GM23338 (cell line): Measurements from ENCODE around the gene MBOAT7. TPM values are rescaled to one million over a fixed set of nuclear protein-coding genes. Genes with fewer than 3 reads are reported as not detected.

Source experiments
- ATAC-seq: fragments of 200-7000 bp; cut with Tn5 transposase; 3 replicates; pipeline ENCODE4 v1.9.1; 2020
- DNase-seq: peaks from one replicate; pipeline ENCODE4 v3.0.0-alpha.2; 2015; ENCODE audit warnings: low spot score
- H2AFZ ChIP-seq: fragments of 200-600 bp; sonication (generic); 2 replicates; pipeline ENCODE4 v1.8.0; 2016; ENCODE audit warnings: antibody characterized with exemption, mild to moderate bottlenecking, moderate library complexity
- H3F3A ChIP-seq: fragments of 200-600 bp; sonication (generic); replicated peaks from 2 replicates; pipeline ENCODE4 v1.8.0; 2017; ENCODE audit warnings: antibody characterized with exemption, mixed run types, low read depth
- H3K27ac ChIP-seq: fragments of 200-600 bp; sonication (generic); 2 replicates; pipeline ENCODE4 v1.6.1; 2016; ENCODE audit warnings: low read depth
- H3K27me3 ChIP-seq: fragments of 200-600 bp; sonication (generic); 2 replicates; pipeline ENCODE4 v1.8.0; 2016; ENCODE audit warnings: mild to moderate bottlenecking, mixed run types, moderate library complexity; ENCODE audit not compliant: insufficient read depth
- H3K36me3 ChIP-seq: fragments of 200-600 bp; sonication (generic); 2 replicates; pipeline ENCODE4 v1.8.0; 2016; ENCODE audit warnings: mild to moderate bottlenecking; ENCODE audit not compliant: insufficient read depth
- H3K4me1 ChIP-seq: fragments of 200-600 bp; sonication (generic); 2 replicates; pipeline ENCODE4 v1.8.0; 2016; ENCODE audit warnings: mild to moderate bottlenecking, moderate library complexity; ENCODE audit not compliant: insufficient read depth
- H3K4me2 ChIP-seq: fragments of 200-600 bp; sonication (generic); 2 replicates; pipeline ENCODE4 v1.7.1; 2017; ENCODE audit warnings: mixed run types
- H3K4me3 ChIP-seq: fragments of 200-600 bp; sonication (generic); 2 replicates; pipeline ENCODE4 v1.6.1; 2016; ENCODE audit warnings: mixed run types
- H3K79me2 ChIP-seq: fragments of 200-600 bp; sonication (generic); replicated peaks from 2 replicates; pipeline ENCODE4 v1.8.0; 2017; ENCODE audit warnings: mild to moderate bottlenecking; ENCODE audit not compliant: insufficient read depth
- H3K9me2 ChIP-seq: fragments of 200-600 bp; sonication (generic); 2 replicates; pipeline ENCODE4 v1.8.0; 2017; ENCODE audit not compliant: insufficient read depth
- H4K20me1 ChIP-seq: fragments of 200-600 bp; sonication (generic); replicated peaks from 2 replicates; pipeline ENCODE4 v1.8.0; 2017; ENCODE audit warnings: mild to moderate bottlenecking; ENCODE audit not compliant: insufficient read depth
- H3K27ac Mint-ChIP-seq: 2 replicates; pipeline ENCODE4 v1.8.0; 2020; ENCODE audit warnings: inconsistent platforms, mild to moderate bottlenecking, moderate library complexity, mixed read lengths
- H3K27me3 Mint-ChIP-seq: 3 replicates; pipeline ENCODE4 v1.8.0; 2022; ENCODE audit warnings: low read depth, mild to moderate bottlenecking, moderate library complexity, mixed read lengths, inconsistent platforms; ENCODE audit not compliant: insufficient read depth, poor library complexity
- H3K36me3 Mint-ChIP-seq: 3 replicates; pipeline ENCODE4 v1.8.0; 2021; ENCODE audit warnings: low read depth, mild to moderate bottlenecking, inconsistent platforms, moderate library complexity, mixed read lengths
- H3K4me1 Mint-ChIP-seq: 3 replicates; pipeline ENCODE4 v1.8.0; 2020; ENCODE audit warnings: mild to moderate bottlenecking, inconsistent platforms, mixed read lengths
- H3K4me3 Mint-ChIP-seq: 3 replicates; pipeline ENCODE4 v1.8.0; 2021; ENCODE audit warnings: moderate library complexity, mild to moderate bottlenecking, inconsistent platforms, mixed read lengths
- H3K9me3 Mint-ChIP-seq: 3 replicates; pipeline ENCODE4 v1.8.0; 2020; ENCODE audit warnings: moderate library complexity, mild to moderate bottlenecking, inconsistent platforms, mixed read lengths
- CREB1 ChIP-seq: fragments of 250-450 bp; sonication (Bioruptor Pico); IDR thresholded peaks from 2 replicates; pipeline ENCODE4 v1.5.0; 2020; ENCODE audit warnings: low read depth, mild to moderate bottlenecking, moderate library complexity
- EZH2 ChIP-seq: fragments of 200-600 bp; sonication (generic); IDR thresholded peaks from one replicate; pipeline ENCODE4 v1.8.0; 2017; ENCODE audit warnings: antibody characterized with exemption, mild to moderate bottlenecking, low read depth; ENCODE audit not compliant: unreplicated experiment
- EZH2phosphoT487 ChIP-seq: fragments of 200-600 bp; sonication (generic); IDR thresholded peaks from one replicate; pipeline ENCODE4 v1.8.1; 2018; ENCODE audit warnings: antibody characterized with exemption; ENCODE audit not compliant: unreplicated experiment
- JUNB ChIP-seq: IDR thresholded peaks from one replicate; pipeline ENCODE4 v1.6.1; 2016; ENCODE audit warnings: antibody characterized with exemption; ENCODE audit not compliant: unreplicated experiment
- NANOG ChIP-seq: IDR thresholded peaks from 2 replicates; pipeline ENCODE4 v1.6.1; 2016; ENCODE audit warnings: antibody characterized with exemption, borderline replicate concordance
- POLR2AphosphoS5 ChIP-seq: IDR thresholded peaks from 2 replicates; pipeline ENCODE4 v1.6.1; 2016; ENCODE audit warnings: antibody characterized with exemption, low read depth
- STAT1 ChIP-seq: IDR thresholded peaks from one replicate; pipeline ENCODE4 v1.6.1; 2016; ENCODE audit warnings: antibody characterized with exemption; ENCODE audit not compliant: unreplicated experiment
- ZNF114 ChIP-seq: fragments of 250-450 bp; sonication (Bioruptor Pico); IDR thresholded peaks from 2 replicates; pipeline ENCODE4 v1.5.0; 2020; ENCODE audit warnings: mild to moderate bottlenecking, moderate library complexity
- ZNF331 ChIP-seq: fragments of 250-450 bp; sonication (Bioruptor Pico); IDR thresholded peaks from 2 replicates; pipeline ENCODE4 v1.5.0; 2020; ENCODE audit warnings: low read depth, mild to moderate bottlenecking, moderate library complexity
- polyA plus RNA-seq: library from polyadenylated mRNA; unstranded; fragments of >200 nt; fragmentation: Nextera tagmentation; extraction: Ambion mirVana; gene quantifications from 2 replicates; pipeline ENCODE4 v1.2.1, GENCODE V29; 2016
- total RNA-seq: library from RNA; depleted of rRNA; stranded (reverse); fragments of >200 nt; shearing (Covaris generic); gene quantifications from 2 replicates; pipeline ENCODE4 v1.2.3, GENCODE V29; 2014
- TF ChIP-seq, protein P1 (sequence below): fragments of 250-450 bp; sonication (Bioruptor Pico); IDR thresholded peaks from 2 replicates; pipeline ENCODE4 v1.5.0; 2020; ENCODE audit warnings: mild to moderate bottlenecking, moderate library complexity
- TF ChIP-seq, protein P2 (sequence below): IDR thresholded peaks from one replicate; pipeline ENCODE4 v1.6.1; 2018; ENCODE audit warnings: antibody characterized with exemption; ENCODE audit not compliant: unreplicated experiment
- TF ChIP-seq, protein P3 (sequence below), 2 experiments: fragments of 200-600 bp in 1 of 2; sonication (generic) in 1 of 2; conservative IDR thresholded peaks; 2 replicates each; pipeline versions ENCODE4 v1.5.1 to v1.6.1; 2016 to 2017; ENCODE audit warnings: antibody characterized with exemption in 2 of 2, low read depth in 2 of 2, mild to moderate bottlenecking in 2 of 2, moderate library complexity in 1 of 2

Gene MBOAT7
- total and polyA plus RNA-seq, 2 experiments from 2014 or later, result 77.8 to 184 TPM

DNA sequence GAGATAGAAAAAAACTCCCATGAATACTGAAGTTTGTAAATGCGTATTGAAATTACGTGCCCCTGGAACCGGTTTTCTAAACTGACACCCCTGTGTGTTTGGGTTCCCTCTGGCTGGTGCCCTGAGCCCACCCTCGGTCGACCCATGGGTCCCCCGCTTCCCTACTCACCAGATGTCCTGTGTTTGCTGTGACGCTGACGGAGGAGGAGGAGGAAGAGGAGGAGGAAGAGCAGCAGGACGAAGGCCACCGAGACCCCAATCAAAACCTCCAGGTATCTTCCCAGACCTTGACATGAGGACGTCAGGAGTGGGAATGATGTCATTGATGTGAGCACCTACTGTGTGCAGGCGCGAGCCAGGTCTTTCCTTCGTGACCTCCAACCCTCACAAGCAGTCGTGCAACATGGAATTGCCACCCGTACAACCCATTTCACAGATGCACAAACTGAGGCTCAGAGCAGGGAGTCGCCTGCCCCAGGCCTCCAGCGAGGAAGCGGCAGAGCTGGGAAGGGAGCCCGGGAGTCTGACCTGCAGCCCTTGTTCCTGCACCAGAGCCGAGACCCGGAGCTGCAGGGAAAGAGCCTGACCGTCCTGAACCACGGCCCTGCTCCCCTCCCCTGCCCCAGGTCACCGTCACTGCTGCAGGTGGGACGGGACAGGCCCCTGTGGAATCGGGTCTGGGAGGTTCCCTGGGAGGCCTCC, 29.7 kb upstream of the MBOAT7 start (continued):
- TF ChIP-seq, protein P1, sequence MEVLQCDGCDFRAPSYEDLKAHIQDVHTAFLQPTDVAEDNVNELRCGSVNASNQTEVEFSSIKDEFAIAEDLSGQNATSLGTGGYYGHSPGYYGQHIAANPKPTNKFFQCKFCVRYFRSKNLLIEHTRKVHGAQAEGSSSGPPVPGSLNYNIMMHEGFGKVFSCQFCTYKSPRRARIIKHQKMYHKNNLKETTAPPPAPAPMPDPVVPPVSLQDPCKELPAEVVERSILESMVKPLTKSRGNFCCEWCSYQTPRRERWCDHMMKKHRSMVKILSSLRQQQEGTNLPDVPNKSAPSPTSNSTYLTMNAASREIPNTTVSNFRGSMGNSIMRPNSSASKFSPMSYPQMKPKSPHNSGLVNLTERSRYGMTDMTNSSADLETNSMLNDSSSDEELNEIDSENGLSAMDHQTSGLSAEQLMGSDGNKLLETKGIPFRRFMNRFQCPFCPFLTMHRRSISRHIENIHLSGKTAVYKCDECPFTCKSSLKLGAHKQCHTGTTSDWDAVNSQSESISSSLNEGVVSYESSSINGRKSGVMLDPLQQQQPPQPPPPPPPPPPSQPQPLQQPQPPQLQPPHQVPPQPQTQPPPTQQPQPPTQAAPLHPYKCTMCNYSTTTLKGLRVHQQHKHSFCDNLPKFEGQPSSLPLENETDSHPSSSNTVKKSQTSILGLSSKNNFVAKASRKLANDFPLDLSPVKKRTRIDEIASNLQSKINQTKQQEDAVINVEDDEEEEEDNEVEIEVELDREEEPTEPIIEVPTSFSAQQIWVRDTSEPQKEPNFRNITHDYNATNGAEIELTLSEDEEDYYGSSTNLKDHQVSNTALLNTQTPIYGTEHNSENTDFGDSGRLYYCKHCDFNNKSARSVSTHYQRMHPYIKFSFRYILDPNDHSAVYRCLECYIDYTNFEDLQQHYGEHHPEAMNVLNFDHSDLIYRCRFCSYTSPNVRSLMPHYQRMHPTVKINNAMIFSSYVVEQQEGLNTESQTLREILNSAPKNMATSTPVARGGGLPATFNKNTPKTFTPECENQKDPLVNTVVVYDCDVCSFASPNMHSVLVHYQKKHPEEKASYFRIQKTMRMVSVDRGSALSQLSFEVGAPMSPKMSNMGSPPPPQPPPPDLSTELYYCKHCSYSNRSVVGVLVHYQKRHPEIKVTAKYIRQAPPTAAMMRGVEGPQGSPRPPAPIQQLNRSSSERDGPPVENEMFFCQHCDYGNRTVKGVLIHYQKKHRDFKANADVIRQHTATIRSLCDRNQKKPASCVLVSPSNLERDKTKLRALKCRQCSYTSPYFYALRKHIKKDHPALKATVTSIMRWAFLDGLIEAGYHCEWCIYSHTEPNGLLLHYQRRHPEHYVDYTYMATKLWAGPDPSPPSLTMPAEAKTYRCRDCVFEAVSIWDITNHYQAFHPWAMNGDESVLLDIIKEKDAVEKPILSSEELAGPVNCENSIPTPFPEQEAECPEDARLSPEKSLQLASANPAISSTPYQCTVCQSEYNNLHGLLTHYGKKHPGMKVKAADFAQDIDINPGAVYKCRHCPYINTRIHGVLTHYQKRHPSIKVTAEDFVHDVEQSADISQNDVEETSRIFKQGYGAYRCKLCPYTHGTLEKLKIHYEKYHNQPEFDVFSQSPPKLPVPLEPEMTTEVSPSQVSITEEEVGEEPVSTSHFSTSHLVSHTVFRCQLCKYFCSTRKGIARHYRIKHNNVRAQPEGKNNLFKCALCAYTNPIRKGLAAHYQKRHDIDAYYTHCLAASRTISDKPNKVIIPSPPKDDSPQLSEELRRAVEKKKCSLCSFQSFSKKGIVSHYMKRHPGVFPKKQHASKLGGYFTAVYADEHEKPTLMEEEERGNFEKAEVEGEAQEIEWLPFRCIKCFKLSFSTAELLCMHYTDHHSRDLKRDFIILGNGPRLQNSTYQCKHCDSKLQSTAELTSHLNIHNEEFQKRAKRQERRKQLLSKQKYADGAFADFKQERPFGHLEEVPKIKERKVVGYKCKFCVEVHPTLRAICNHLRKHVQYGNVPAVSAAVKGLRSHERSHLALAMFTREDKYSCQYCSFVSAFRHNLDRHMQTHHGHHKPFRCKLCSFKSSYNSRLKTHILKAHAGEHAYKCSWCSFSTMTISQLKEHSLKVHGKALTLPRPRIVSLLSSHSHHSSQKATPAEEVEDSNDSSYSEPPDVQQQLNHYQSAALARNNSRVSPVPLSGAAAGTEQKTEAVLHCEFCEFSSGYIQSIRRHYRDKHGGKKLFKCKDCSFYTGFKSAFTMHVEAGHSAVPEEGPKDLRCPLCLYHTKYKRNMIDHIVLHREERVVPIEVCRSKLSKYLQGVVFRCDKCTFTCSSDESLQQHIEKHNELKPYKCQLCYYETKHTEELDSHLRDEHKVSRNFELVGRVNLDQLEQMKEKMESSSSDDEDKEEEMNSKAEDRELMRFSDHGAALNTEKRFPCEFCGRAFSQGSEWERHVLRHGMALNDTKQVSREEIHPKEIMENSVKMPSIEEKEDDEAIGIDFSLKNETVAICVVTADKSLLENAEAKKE (CRISPR knock-in tag), result no peak

DNA sequence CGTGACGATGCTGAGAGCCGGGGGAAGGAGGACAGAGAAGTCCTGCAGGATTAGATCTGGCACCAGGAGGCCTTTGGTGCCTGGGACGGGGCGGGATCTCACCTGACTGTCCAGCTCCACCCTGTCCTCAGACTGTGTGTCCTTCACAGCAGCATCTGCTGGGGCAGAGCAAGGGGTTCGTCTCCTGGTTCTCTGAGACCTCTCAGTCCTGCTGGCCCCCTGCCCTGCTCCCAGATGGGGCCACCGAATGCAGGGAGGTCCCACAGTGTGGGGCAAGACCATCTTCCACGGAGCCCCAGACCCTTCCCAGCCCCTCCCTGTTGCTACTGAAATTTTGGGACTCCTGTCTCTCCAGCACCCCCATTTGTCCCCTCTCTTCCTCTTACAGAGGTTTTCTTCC, 28.9 kb upstream of the MBOAT7 start:
- Histone ChIP-seq H4K20me1 (no peaks in the 10 kb centered on the region), H3K9me2 (no peaks in the 10 kb centered on the region), H3K27ac (no peak overlapping the region), H3K4me3 (no peak overlapping the region), H3K4me1 (no peaks in the 10 kb centered on the region), H3K36me3 (no peaks in the 10 kb centered on the region), H3F3A (no peaks in the 10 kb centered on the region), H3K4me2 (no peak overlapping the region), H3K27me3 (no peaks in the 10 kb centered on the region), H2AFZ (no peak overlapping the region), H3K79me2 (no peaks in the 10 kb centered on the region)
- DNase-seq (no peak), ATAC-seq (no peak)
- Mint-ChIP-seq H3K9me3 (peaks cover 3% of the 10 kb centered on the region; the same call in 2 of the 3 replicates), H3K27ac (no peak overlapping the region), H3K27me3 (peaks cover 3% of the 10 kb centered on the region), H3K4me1 (no peaks in the 10 kb centered on the region; the same call in 1 of the 3 replicates), H3K36me3 (peaks cover 22% of the 10 kb centered on the region), H3K4me3 (no peak overlapping the region)
- TF ChIP-seq NANOG (no peak), EZH2phosphoT487 (no peak), ZNF331 (no peak), STAT1 (no peak), JUNB (no peak), ZNF114 (CRISPR knock-in tag) (no peak), CREB1 (CRISPR knock-in tag) (no peak), EZH2 (no peak), POLR2AphosphoS5 (no peak)
- TF ChIP-seq, protein P2, sequence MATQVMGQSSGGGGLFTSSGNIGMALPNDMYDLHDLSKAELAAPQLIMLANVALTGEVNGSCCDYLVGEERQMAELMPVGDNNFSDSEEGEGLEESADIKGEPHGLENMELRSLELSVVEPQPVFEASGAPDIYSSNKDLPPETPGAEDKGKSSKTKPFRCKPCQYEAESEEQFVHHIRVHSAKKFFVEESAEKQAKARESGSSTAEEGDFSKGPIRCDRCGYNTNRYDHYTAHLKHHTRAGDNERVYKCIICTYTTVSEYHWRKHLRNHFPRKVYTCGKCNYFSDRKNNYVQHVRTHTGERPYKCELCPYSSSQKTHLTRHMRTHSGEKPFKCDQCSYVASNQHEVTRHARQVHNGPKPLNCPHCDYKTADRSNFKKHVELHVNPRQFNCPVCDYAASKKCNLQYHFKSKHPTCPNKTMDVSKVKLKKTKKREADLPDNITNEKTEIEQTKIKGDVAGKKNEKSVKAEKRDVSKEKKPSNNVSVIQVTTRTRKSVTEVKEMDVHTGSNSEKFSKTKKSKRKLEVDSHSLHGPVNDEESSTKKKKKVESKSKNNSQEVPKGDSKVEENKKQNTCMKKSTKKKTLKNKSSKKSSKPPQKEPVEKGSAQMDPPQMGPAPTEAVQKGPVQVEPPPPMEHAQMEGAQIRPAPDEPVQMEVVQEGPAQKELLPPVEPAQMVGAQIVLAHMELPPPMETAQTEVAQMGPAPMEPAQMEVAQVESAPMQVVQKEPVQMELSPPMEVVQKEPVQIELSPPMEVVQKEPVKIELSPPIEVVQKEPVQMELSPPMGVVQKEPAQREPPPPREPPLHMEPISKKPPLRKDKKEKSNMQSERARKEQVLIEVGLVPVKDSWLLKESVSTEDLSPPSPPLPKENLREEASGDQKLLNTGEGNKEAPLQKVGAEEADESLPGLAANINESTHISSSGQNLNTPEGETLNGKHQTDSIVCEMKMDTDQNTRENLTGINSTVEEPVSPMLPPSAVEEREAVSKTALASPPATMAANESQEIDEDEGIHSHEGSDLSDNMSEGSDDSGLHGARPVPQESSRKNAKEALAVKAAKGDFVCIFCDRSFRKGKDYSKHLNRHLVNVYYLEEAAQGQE, result no peak
- TF ChIP-seq, protein P3, sequence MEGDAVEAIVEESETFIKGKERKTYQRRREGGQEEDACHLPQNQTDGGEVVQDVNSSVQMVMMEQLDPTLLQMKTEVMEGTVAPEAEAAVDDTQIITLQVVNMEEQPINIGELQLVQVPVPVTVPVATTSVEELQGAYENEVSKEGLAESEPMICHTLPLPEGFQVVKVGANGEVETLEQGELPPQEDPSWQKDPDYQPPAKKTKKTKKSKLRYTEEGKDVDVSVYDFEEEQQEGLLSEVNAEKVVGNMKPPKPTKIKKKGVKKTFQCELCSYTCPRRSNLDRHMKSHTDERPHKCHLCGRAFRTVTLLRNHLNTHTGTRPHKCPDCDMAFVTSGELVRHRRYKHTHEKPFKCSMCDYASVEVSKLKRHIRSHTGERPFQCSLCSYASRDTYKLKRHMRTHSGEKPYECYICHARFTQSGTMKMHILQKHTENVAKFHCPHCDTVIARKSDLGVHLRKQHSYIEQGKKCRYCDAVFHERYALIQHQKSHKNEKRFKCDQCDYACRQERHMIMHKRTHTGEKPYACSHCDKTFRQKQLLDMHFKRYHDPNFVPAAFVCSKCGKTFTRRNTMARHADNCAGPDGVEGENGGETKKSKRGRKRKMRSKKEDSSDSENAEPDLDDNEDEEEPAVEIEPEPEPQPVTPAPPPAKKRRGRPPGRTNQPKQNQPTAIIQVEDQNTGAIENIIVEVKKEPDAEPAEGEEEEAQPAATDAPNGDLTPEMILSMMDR (conservative IDR thresholded peaks at IDR 0.05; ENCODE audit: low read depth in 2 of 2), result no peak
